ENCODE measurements around the gene NEURL3. TPM values are rescaled to one million over a fixed set of nuclear protein-coding genes. Genes with fewer than 3 reads are reported as not detected.

The NEURL3 gene
- total RNA-seq, 1 donor from 2014 or later, result not detected

DNA sequence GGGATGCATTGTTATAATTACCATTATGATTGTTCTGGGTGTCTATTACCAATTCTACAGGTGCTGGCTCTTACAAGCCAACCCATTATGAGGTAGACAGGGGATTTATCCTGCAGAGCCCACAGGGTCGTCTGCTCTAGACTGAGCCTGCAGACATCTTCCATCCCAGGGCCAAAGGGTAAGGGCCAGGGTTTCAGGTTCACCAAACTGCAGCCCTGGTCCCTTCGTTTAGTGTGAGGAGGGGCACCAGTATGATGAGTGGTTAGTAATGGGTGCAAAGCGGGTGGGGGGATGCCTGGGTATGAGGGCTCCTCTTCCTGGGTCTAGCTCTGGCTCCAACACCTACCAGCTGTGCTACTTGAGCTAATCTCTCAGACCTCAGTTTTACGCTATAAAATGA, 30.2 kb upstream of the NEURL3 start:
- no peak for TF ChIP-seq CTCF (IDR thresholded peaks at IDR 0.05)
- DNase-seq (ENCODE audit: extremely low spot score, unreplicated experiment), result no peak
- no peak overlapping the region for H3K4me3 Mint-ChIP-seq (ENCODE audit: unreplicated experiment)
- no peaks in the 10 kb centered on the region for H3K9me3 Mint-ChIP-seq (ENCODE audit: unreplicated experiment)
- H3K27ac Mint-ChIP-seq (ENCODE audit: unreplicated experiment), result no peak overlapping the region
- H3K36me3 Mint-ChIP-seq (ENCODE audit: unreplicated experiment), result no peaks in the 10 kb centered on the region
- no peaks in the 10 kb centered on the region for H3K27me3 Mint-ChIP-seq (ENCODE audit: unreplicated experiment)
- peaks cover 63% of the 10 kb centered on the region for H3K4me1 Mint-ChIP-seq (ENCODE audit: unreplicated experiment)

- H3K9me3 Mint-ChIP-seq (ENCODE audit: unreplicated experiment), result no peaks in the 10 kb centered on the region
- no peaks in the 10 kb centered on the region for H3K36me3 Mint-ChIP-seq (ENCODE audit: unreplicated experiment)
- H3K4me1 Mint-ChIP-seq (ENCODE audit: unreplicated experiment), result peaks cover 57% of the 10 kb centered on the region
- H3K27ac Mint-ChIP-seq (ENCODE audit: unreplicated experiment), result peak overlapping the region; percentile 96
- H3K27me3 Mint-ChIP-seq (ENCODE audit: unreplicated experiment), result no peaks in the 10 kb centered on the region
- H3K4me3 Mint-ChIP-seq (ENCODE audit: unreplicated experiment), result no peak overlapping the region
- no peak for DNase-seq (ENCODE audit: extremely low spot score, unreplicated experiment)
- no peak for TF ChIP-seq CTCF (IDR thresholded peaks at IDR 0.05)
Measured at GRCh38 chr2:96534701-96535181, 29.6 kb upstream of the NEURL3 start.

GRCh38 chr2:96534141-96534540, 29.0 kb upstream of the NEURL3 start:
- peaks cover 53% of the 10 kb centered on the region for H3K4me1 Mint-ChIP-seq (ENCODE audit: unreplicated experiment)
- H3K9me3 Mint-ChIP-seq (ENCODE audit: unreplicated experiment), result no peaks in the 10 kb centered on the region
- no peak for DNase-seq (ENCODE audit: extremely low spot score, unreplicated experiment)
- H3K36me3 Mint-ChIP-seq (ENCODE audit: unreplicated experiment), result no peaks in the 10 kb centered on the region
- H3K27me3 Mint-ChIP-seq (ENCODE audit: unreplicated experiment), result no peaks in the 10 kb centered on the region
- peak overlapping the region; percentile 96 for H3K27ac Mint-ChIP-seq (ENCODE audit: unreplicated experiment)
- no peak overlapping the region for H3K4me3 Mint-ChIP-seq (ENCODE audit: unreplicated experiment)
- TF ChIP-seq CTCF (IDR thresholded peaks at IDR 0.05), result no peak

DNA sequence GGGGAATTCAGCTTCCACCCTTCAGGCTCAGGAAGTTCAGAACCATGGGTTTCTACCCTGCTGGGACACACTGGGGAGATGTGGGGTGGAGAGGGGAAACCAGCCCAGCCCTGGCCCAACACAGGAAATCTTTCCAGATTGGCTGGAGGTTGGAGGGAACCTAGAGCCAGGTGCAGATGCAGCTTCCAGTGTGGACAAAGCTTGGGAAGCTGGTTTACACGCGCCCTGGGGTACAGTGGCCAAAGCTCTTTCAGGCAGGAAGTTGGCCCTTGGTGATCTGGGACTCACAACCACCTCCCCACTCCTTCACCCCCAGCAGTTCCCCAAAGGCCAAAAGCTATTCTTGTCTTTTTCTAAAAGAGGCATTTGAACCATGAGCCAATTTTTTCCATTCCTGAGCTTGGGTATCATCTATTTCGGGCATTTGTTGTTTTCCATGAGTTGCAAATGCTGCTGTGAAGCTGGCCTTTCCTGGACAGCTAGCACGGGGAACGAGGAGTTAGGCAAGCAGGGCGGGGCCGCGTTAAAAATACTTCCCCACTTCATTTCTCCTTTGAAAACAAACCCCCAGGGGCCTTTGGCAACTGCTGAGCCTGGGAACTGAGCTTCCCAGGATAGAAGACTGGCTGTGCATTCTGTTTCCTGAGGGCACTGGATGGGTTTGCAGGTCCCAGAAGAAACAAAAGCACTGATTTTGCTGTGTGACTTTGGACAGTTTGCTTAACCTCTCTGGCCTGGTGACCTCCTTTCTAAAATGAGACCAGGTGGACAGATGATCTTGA, 28.3 kb upstream of the NEURL3 start:
- TF ChIP-seq CTCF (IDR thresholded peaks at IDR 0.05), result no peak
- H3K27ac Mint-ChIP-seq (ENCODE audit: unreplicated experiment), result peak overlapping the region; percentile 96
- H3K36me3 Mint-ChIP-seq (ENCODE audit: unreplicated experiment), result no peaks in the 10 kb centered on the region

GRCh38 chr2:96532641-96533291, 27.6 kb upstream of the NEURL3 start:
- DNase-seq (ENCODE audit: extremely low spot score, unreplicated experiment), result no peak
- H3K27ac Mint-ChIP-seq (ENCODE audit: unreplicated experiment), result peak overlapping the region; percentile 96
- H3K4me1 Mint-ChIP-seq (ENCODE audit: unreplicated experiment), result peaks cover 53% of the 10 kb centered on the region
- H3K36me3 Mint-ChIP-seq (ENCODE audit: unreplicated experiment), result no peaks in the 10 kb centered on the region
- H3K4me3 Mint-ChIP-seq (ENCODE audit: unreplicated experiment), result peak overlapping the region; percentile 61
- no peaks in the 10 kb centered on the region for H3K27me3 Mint-ChIP-seq (ENCODE audit: unreplicated experiment)
- H3K9me3 Mint-ChIP-seq (ENCODE audit: unreplicated experiment), result no peaks in the 10 kb centered on the region
- no peak for TF ChIP-seq CTCF (IDR thresholded peaks at IDR 0.05)

More for the DNA sequence above, 28.3 kb upstream of the NEURL3 start:
- no peak for DNase-seq (ENCODE audit: extremely low spot score, unreplicated experiment)
- Mint-ChIP-seq H3K9me3 (ENCODE audit: unreplicated experiment) (no peaks in the 10 kb centered on the region), H3K27me3 (ENCODE audit: unreplicated experiment) (no peaks in the 10 kb centered on the region), H3K4me1 (ENCODE audit: unreplicated experiment) (peaks cover 53% of the 10 kb centered on the region), H3K4me3 (ENCODE audit: unreplicated experiment) (peak overlapping the region; percentile 15)
